GM18498 (cell line): Measurements from ENCODE around the gene R3HDML.

ENCODE experiments used
- ATAC-seq: cut with Tn5 transposase; IDR thresholded peaks from one replicate; pipeline ENCODE4 v1.9.1; 2021; ENCODE audit warnings: mild to moderate bottlenecking, moderate library complexity; ENCODE audit not compliant: unreplicated experiment

Gene R3HDML

DNA sequence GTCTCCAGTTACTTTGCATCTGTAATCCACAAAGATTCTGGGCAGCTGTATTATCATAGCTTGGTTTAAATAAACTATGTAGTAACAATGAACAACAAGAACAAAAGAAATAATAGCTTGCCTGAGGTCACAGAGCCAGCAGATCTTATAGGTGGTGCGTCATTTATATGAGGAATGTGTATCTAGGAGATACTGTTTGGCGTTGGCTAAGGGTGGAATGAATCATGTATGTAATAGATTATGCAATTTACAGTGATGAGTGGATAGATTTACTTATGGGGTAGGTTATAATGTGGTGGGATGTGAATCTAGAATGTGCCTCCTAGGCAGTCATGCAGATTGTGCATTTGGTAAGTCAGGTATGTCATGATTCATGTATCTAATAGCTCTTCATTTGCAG lies 61.5 kb downstream of the R3HDML start:
- ATAC-seq, result no peak

DNA sequence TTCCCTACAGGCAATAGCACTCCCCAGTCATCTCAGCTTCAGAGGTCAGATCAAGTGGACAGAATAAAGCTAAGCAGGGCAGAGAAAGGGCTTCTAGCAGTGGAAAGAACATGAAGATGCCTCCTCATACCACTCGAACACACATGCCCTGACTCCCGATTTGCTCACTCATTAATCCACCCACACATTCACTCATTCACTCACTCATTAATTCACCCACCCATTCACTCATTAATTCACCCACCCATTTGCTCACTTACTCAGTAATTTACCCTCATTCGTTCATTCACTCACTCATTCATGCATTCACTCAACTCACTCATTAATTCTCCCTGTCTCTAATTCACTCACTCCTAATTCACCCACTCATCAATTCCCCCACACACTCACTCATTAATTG lies 62.6 kb downstream of the R3HDML start:
- ATAC-seq, result no peak

DNA sequence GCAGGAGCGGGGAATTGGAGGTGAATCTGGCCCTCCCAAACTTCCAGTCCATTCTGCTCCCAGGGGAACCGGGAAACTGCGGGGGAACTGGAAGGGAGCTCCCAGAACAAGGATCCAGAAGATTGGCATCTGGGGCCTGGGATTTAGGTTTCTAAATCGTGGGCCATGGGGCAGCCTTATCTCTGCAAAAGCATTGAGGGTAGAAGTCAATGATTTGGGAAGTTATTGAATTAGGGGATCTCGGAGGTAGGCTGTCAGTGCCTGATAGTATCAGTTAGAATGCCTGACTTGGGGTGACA lies 63.8 kb downstream of the R3HDML start:
- ATAC-seq, result no peak
